GM18907 (cell line): ENCODE measurements around the gene MED13L.

Source experiments
- ATAC-seq: cut with Tn5 transposase; IDR thresholded peaks from one replicate; pipeline ENCODE4 v1.9.1; 2021; ENCODE audit warnings: mild to moderate bottlenecking, moderate library complexity; ENCODE audit not compliant: unreplicated experiment

The MED13L gene

DNA sequence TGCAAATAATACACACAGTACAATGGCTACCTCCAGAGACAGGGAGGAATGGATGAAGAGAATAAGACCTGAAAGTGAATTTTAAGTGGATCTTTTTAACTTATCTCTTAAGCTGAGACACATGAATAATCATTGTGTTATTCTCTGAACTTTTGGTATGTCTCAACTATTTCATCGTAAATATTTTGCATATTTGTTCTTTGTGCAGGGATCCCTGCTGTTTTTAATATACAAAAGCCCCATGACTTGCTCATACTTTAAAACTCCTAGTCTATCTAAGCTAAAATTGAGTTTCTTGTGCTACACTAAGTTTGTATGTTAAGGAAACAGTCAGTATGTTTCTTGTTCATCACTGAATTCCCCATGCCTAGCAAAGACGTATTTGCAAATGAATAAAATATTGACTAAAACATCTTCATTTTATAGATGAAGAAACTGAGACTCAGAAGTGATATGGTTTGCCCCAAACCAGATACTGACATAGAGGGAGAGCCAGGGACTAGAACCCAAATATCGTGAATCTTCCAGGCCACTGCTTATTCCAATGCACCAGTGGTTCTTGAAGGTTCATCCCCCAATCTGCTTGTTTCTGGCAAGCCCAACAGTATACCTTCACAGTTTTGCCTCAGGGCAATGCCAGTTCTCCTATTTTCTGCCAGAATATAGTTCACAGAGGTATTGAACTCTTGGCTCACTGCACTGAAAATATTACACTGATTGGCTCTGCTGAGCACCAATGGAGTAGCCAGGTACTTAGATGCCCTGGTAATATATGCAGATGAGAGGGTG, 356.9 kb downstream of the MED13L start:
- no peak for ATAC-seq

DNA sequence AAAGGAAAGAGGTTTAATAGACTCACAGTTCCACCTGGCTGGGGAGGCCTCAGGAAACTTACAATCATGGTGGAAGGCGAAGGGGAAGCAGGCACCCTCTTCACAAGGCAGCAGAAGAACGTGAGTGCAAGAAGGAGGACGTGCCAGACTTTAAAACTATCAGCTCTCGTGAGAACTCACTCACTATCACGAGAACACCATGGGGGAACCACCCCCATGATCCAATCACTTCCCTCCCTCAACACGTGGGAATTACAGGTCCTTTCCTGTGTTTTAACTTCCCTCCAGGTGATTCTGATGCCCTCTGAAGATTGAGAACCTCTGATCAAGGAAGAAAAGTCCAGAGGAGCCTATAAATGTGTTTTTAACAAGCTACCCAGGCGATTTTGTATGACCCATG, 358.7 kb downstream of the MED13L start:
- ATAC-seq, result no peak

DNA sequence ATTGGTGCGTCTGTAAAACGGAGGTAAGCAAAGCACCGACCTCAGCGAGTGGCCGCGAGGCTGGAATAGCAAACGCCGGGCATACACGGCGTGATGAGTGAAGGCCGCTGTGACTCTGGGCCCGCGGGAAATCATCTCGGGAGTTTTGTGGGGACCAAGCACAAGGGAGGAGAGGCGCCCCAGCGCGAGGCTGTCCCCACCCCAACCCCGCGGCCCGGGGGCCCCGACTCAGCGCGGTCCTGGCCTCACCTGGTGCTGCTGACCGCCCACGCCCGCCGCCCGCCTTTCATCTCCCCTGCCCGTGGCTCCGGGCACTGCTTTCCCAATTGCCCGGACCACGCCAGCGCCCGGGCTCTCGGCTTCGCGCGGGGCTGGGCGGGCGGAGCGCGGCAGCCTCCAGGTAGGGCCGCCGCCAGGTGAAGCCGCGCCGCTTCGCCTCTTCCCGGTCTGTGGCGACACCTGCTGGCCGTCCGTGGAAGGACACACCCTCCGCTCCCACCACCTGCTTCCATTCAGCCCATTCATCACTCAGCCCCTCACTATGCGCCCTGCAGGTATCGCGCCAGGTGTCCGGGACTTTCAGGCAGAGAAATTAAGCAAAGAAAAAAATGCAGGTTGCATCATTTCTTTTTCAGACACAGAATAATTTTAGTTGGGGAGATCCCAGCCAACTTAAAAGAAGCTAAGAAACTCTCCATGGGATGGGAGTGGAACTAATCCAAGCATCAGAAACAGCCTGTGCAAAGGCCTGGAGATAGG, 360.4 kb downstream of the MED13L start:
- ATAC-seq, result peak; percentile 71

DNA sequence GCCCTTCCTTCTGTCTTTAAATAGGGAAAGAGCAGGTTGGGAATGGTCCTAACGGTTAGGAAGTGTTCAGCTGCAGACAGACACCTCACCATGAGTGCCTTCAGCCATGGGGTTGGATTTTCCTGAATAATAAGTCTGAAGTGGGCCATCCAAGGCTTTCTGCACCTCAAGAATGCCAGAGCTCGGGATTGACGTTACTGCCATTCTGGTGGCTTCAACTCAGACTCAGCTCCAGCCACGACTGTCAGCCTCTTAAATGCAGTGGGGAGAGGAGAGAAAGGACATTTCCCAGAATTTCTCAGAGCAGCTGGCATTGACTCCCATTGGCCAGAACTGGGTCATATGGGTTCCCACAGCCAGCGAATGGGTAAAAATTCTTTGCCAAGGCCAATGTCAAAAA, 363.4 kb downstream of the MED13L start:
- ATAC-seq, result no peak

DNA sequence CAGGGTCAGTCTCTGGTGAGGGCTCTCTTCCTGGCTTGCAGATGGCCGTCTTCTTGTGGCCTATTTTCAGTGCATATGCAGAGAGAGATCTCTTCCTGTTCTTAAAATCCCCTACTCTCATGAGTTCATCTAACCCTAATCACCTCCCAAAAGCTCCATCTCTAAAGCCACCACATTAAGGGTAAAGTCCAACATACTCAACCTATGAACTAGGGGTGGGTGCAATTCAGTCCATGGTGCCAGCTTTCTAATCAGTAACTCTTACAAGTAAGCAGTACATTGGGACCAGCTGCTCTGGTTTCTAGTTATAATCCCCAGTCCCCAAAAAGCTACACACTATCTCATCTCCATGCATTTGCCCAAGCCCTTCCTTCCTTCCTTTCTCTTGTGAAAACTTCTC, 365.1 kb downstream of the MED13L start:
- no peak for ATAC-seq

DNA sequence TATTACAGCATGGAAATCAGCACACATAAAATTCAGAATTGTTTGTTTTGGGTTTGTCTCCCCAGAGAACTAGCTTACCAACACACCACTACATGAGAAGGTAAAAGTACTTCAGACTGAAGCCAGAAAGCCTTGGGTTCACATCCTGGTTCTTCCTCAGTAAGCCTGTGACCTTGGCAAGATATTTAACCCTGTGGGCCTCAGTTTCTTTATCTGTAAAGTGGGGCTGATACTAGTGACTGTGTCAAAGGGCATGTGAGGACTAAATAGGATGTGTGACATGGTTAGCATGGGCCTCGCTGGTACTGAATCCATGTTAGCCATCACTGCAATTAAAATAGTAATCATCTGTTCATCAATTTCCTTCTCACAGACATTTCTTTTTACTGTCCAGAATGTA, 366.1 kb downstream of the MED13L start:
- ATAC-seq, result no peak

DNA sequence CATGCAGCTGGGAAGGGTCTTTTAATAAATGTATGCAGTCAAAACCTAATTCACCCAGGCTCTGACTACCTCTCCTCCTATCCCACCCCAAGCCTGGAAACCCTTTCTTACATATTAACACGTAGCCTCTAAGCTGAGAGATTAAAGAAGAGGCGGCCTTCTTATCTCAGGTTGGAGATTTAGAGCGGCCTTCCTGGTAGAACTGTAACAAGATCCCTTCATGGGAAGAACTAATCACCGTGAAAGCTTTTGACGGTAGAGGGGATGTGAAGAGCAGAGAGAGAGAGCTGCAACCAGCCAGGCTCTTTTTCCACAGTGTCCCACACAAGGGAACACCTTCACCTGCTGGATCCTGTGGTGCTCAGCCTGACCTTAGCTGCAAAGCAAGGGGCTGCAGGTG, 367.4 kb downstream of the MED13L start:
- no peak for ATAC-seq
